HepG2 (cell line): ENCODE results near the gene MAB21L4. TPM values are rescaled to one million over a fixed set of nuclear protein-coding genes. Genes with fewer than 3 reads are reported as not detected.

ENCODE experiments used
- CBX2 ChIP-seq, 2 experiments: fragments of 200-600 bp in 1 of 2; sonication (generic); formaldehyde crosslinking in 1 of 2; IDR thresholded peaks; 2 replicates each; pipeline versions ENCODE4 v1.7.0 to v1.8.1; 2018 to 2022; ENCODE audit warnings: low read depth in 2 of 2, low read length in 1 of 2, mild to moderate bottlenecking in 1 of 2, missing genetic modification reagents in 1 of 2
- CHD4 ChIP-seq: fragments of 200-600 bp; sonication (generic); IDR thresholded peaks from 2 replicates; pipeline ENCODE4 v1.7.0; 2017; ENCODE audit warnings: mild to moderate bottlenecking, low read length, borderline replicate concordance
- KDM3A ChIP-seq: IDR thresholded peaks from 2 replicates; pipeline ENCODE4 v1.6.1; 2018; ENCODE audit warnings: low read depth, missing compliant biosample characterization
- ONECUT2 ChIP-seq: sonication (generic); formaldehyde crosslinking; IDR thresholded peaks from 2 replicates; pipeline ENCODE4 v1.4.0; 2020; ENCODE audit warnings: missing genetic modification reagents
- PHF5A ChIP-seq: IDR thresholded peaks from one replicate; pipeline ENCODE4 v1.6.1; 2018; ENCODE audit warnings: low read depth, missing genetic modification reagents; ENCODE audit not compliant: unreplicated experiment
- SATB2 ChIP-seq: sonication (generic); formaldehyde crosslinking; IDR thresholded peaks from 2 replicates; pipeline ENCODE4 v1.5.0; 2020; ENCODE audit warnings: missing genetic modification reagents
- SMAD3 ChIP-seq: sonication (generic); formaldehyde crosslinking; IDR thresholded peaks from 2 replicates; pipeline ENCODE4 v1.4.0; 2020; ENCODE audit warnings: missing genetic modification reagents
- SNAI1 ChIP-seq: sonication (generic); formaldehyde crosslinking; IDR thresholded peaks from 2 replicates; pipeline ENCODE4 v1.5.0; 2020; ENCODE audit warnings: mild to moderate bottlenecking, missing genetic modification reagents, borderline replicate concordance
- SNAPC2 ChIP-seq: sonication (generic); formaldehyde crosslinking; IDR thresholded peaks from 2 replicates; pipeline ENCODE4 v1.8.1; 2022; ENCODE audit warnings: mild to moderate bottlenecking, missing genetic modification reagents
- ZNF343 ChIP-seq: sonication (generic); formaldehyde crosslinking; IDR thresholded peaks from 2 replicates; pipeline ENCODE4 v1.4.0; 2020; ENCODE audit warnings: mild to moderate bottlenecking, missing genetic modification reagents
- ZNF605 ChIP-seq: sonication (generic); formaldehyde crosslinking; IDR thresholded peaks from 2 replicates; pipeline ENCODE4 v1.8.0; 2022; ENCODE audit warnings: mild to moderate bottlenecking, missing genetic modification reagents
- polyA plus RNA-seq, 8 experiments: library from polyadenylated mRNA; depleted of rRNA in 3 of 8; stranded (reverse) in 7 of 8; unstranded in 1 of 8; fragments of >200 nt; fragmentation: Illumina TruSeq in 4 of 8; extraction: Trizol in 4 of 8; gene quantifications; 2 replicates each; pipeline versions ENCODE4 v1.2.1 to v1.2.3, GENCODE V29; 2011 to 2016; ENCODE audit warnings: low read depth in 4 of 8, missing spikeins in 1 of 8, mixed read lengths in 1 of 8; ENCODE audit not compliant: insufficient read depth in 1 of 8
- total RNA-seq, 5 experiments: library from RNA; depleted of rRNA; stranded (reverse); fragments of >200 nt; fragmentation: Illumina TruSeq; extraction: Trizol; gene quantifications; 2 replicates each; pipeline ENCODE4 v1.2.3, GENCODE V29; 2016; ENCODE audit warnings: low read depth in 1 of 5
- TF ChIP-seq, protein P1 (sequence below): sonication (generic); formaldehyde crosslinking; IDR thresholded peaks from 2 replicates; pipeline ENCODE4 v1.4.0; 2020; ENCODE audit warnings: low read depth, missing genetic modification reagents
- TF ChIP-seq, protein P2 (sequence below): sonication (generic); formaldehyde crosslinking; IDR thresholded peaks from 2 replicates; pipeline ENCODE4 v1.4.0; 2020; ENCODE audit warnings: missing genetic modification reagents; ENCODE audit errors: not compliant biosample characterization
- TF ChIP-seq, protein P3 (sequence below): sonication (generic); formaldehyde crosslinking; IDR thresholded peaks from 2 replicates; pipeline ENCODE4 v1.5.1; 2020; ENCODE audit warnings: mild to moderate bottlenecking, missing genetic modification reagents, borderline replicate concordance

The MAB21L4 gene
- total and polyA plus RNA-seq, 2 of the 13 experiments (the other 11 are each of a cell fraction or from before 2014, with no cell fraction given) = 3.0 to 14.0 TPM

DNA sequence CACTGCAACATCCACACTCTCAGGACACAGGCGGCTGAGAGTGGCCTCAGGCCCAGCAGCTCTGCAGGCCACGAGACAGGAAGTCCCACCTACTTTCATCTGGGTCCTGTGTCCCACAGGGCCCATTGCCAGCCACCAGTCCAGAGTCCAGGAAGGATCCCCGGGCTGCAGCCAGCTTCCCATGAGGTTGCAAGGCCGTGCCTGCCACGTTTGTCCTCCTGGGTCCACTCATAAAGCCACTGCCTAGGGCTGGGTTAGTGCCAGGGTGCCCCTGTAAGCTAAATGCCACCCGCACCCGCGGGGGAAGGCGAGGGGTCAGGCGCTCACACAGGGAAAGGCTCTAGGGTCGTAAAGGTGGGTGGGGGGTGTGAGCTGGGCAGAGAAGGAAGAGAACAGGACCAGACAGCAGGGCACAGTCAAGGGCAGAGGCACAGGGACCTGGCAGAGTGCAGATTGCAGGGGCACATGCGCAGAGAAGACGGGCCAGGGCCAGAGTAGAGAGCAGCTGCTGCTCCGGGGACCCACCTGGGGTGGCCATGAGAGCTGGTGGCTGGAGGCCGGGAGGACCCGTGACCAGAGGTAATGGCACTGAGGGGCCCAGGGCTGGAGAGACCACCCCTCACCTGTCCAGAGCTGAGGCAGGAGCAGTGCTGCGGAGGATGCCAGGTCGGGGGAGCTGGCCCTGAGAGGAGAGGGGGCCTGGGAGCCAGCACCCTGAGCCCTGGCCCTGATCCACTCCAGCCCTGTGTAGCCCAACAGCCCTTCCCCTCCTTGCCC, 19.3 kb downstream of the MAB21L4 start (continued):
- TF ChIP-seq KDM3A (CRISPR knock-in tag) = peak; percentile 80; the same call in 1 of the 2 replicates
- TF ChIP-seq, protein P1, sequence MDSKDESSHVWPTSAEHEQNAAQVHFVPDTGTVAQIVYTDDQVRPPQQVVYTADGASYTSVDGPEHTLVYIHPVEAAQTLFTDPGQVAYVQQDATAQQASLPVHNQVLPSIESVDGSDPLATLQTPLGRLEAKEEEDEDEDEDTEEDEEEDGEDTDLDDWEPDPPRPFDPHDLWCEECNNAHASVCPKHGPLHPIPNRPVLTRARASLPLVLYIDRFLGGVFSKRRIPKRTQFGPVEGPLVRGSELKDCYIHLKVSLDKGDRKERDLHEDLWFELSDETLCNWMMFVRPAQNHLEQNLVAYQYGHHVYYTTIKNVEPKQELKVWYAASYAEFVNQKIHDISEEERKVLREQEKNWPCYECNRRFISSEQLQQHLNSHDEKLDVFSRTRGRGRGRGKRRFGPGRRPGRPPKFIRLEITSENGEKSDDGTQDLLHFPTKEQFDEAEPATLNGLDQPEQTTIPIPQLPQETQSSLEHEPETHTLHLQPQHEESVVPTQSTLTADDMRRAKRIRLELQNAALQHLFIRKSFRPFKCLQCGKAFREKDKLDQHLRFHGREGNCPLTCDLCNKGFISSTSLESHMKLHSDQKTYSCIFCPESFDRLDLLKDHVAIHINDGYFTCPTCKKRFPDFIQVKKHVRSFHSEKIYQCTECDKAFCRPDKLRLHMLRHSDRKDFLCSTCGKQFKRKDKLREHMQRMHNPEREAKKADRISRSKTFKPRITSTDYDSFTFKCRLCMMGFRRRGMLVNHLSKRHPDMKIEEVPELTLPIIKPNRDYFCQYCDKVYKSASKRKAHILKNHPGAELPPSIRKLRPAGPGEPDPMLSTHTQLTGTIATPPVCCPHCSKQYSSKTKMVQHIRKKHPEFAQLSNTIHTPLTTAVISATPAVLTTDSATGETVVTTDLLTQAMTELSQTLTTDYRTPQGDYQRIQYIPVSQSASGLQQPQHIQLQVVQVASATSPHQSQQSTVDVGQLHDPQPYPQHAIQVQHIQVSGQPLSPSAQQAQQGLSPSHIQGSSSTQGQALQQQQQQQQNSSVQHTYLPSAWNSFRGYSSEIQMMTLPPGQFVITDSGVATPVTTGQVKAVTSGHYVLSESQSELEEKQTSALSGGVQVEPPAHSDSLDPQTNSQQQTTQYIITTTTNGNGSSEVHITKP = peak; percentile 53; the same call in 1 of the 2 replicates
- peak; percentile 79; the same call in 1 of the 2 replicates for TF ChIP-seq SNAPC2 (CRISPR knock-in tag)
- TF ChIP-seq SATB2 (CRISPR knock-in tag) = no peak
- TF ChIP-seq ZNF605 (CRISPR knock-in tag) = peak; percentile 95
- TF ChIP-seq CHD4 = 0 out of 2 replicates have a peak, but pooled peaks have one; percentile 40
- no peak; the same call in 1 of the 2 replicates for TF ChIP-seq SNAI1 (CRISPR knock-in tag)
- peak; percentile 61 for TF ChIP-seq PHF5A
- peak; percentile 97 for TF ChIP-seq ZNF343
- TF ChIP-seq ONECUT2 (CRISPR knock-in tag) = no peak
- TF ChIP-seq, protein P2, sequence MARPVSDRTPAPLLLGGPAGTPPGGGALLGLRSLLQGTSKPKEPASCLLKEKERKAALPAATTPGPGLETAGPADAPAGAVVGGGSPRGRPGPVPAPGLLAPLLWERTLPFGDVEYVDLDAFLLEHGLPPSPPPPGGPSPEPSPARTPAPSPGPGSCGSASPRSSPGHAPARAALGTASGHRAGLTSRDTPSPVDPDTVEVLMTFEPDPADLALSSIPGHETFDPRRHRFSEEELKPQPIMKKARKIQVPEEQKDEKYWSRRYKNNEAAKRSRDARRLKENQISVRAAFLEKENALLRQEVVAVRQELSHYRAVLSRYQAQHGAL (CRISPR knock-in tag) = no peak
- TF ChIP-seq CBX2 (IDR thresholded peaks at IDR 0.05; ENCODE audit: low read depth, low read length) = no peak
- TF ChIP-seq CBX2 (CRISPR knock-in tag; IDR thresholded peaks at IDR 0.05; ENCODE audit: low read depth) = peak; percentile 97
- peak; percentile 82 for TF ChIP-seq SMAD3 (CRISPR knock-in tag)
- TF ChIP-seq, protein P3, sequence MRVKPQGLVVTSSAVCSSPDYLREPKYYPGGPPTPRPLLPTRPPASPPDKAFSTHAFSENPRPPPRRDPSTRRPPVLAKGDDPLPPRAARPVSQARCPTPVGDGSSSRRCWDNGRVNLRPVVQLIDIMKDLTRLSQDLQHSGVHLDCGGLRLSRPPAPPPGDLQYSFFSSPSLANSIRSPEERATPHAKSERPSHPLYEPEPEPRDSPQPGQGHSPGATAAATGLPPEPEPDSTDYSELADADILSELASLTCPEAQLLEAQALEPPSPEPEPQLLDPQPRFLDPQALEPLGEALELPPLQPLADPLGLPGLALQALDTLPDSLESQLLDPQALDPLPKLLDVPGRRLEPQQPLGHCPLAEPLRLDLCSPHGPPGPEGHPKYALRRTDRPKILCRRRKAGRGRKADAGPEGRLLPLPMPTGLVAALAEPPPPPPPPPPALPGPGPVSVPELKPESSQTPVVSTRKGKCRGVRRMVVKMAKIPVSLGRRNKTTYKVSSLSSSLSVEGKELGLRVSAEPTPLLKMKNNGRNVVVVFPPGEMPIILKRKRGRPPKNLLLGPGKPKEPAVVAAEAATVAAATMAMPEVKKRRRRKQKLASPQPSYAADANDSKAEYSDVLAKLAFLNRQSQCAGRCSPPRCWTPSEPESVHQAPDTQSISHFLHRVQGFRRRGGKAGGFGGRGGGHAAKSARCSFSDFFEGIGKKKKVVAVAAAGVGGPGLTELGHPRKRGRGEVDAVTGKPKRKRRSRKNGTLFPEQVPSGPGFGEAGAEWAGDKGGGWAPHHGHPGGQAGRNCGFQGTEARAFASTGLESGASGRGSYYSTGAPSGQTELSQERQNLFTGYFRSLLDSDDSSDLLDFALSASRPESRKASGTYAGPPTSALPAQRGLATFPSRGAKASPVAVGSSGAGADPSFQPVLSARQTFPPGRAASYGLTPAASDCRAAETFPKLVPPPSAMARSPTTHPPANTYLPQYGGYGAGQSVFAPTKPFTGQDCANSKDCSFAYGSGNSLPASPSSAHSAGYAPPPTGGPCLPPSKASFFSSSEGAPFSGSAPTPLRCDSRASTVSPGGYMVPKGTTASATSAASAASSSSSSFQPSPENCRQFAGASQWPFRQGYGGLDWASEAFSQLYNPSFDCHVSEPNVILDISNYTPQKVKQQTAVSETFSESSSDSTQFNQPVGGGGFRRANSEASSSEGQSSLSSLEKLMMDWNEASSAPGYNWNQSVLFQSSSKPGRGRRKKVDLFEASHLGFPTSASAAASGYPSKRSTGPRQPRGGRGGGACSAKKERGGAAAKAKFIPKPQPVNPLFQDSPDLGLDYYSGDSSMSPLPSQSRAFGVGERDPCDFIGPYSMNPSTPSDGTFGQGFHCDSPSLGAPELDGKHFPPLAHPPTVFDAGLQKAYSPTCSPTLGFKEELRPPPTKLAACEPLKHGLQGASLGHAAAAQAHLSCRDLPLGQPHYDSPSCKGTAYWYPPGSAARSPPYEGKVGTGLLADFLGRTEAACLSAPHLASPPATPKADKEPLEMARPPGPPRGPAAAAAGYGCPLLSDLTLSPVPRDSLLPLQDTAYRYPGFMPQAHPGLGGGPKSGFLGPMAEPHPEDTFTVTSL (CRISPR knock-in tag) = peak; percentile 69; the same call in 1 of the 2 replicates
